HuH-7 (cell line): ENCODE results near the gene TSPAN32.
"Not testable (repeated sequence)": the region's sequence is repeated elsewhere in the genome, so short reads cannot be mapped to it uniquely, and the experiment has no call there.

Source experiments
- DNase-seq: peaks from one replicate; pipeline ENCODE4 v3.0.0; 2011; ENCODE audit warnings: low spot score

Gene TSPAN32

DNA sequence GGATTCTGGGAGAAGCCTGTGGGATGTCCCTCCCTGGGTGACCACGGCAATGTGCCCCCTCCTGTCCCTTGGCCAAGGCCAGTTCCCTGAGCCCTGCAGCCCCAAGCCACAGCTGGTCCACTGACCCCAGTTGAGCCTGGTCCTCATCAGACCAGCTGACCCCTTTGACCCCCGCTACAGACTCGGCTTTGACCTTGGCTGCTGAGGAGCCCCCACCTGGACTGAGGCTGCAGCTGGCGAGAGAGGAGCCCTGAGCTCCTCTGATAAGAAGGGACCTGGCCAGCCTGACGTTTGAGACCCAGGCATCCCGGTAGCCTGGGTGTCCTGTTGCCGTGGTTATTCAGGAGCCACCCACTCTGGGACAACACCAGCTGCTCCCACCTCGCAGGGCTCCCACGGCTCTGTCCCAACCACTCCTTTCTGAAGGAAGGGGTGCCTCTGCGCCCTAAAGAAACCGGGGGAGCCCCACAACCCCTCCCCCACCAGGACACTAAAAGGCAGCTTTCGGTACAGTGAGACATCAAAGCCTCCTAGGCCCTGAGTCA, 34.4 kb upstream of the TSPAN32 start:
- no peak for DNase-seq

DNA sequence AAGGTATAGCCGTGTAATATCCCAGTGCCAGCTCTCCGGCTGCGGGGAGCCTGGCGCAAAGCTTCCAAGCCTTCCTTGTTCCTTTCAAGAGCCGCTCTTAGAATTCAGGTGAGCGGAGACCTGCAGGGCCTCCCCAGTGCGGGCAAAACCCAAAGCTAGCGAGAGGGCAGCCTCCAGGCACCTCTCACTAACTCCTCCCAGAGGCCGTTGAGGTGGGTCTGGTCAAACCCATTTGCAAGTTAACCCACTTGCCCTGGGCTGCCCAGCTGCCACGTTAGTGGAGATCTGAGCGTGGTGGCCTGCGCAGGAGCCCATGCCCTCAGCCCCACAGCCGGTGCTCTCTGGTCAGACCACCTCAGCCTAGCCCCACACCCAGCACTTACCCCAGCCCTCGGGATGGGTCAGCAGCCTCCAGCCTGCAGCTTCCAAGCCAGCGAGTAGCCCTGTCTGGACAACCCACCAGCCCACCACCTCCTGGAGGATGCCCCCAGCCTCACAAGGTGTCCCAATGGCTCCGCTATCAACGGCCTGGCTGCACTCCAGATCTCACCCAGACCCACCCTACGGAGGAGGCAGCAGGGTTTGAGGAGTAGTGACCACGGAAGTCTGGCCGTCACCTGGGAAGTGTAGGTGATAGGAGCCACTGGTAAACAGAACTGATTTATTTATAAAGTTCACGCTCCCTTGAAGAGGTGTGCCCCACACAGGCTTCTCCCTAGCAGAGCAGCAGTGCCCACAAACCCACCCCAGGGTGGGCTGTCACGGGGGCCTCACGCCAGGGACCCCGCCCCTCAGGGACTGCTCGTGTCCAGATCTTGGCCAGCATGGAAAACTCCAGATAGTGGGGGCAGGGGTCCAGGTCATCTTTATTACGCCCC, 33.7 kb upstream of the TSPAN32 start:
- no peak for DNase-seq

DNA sequence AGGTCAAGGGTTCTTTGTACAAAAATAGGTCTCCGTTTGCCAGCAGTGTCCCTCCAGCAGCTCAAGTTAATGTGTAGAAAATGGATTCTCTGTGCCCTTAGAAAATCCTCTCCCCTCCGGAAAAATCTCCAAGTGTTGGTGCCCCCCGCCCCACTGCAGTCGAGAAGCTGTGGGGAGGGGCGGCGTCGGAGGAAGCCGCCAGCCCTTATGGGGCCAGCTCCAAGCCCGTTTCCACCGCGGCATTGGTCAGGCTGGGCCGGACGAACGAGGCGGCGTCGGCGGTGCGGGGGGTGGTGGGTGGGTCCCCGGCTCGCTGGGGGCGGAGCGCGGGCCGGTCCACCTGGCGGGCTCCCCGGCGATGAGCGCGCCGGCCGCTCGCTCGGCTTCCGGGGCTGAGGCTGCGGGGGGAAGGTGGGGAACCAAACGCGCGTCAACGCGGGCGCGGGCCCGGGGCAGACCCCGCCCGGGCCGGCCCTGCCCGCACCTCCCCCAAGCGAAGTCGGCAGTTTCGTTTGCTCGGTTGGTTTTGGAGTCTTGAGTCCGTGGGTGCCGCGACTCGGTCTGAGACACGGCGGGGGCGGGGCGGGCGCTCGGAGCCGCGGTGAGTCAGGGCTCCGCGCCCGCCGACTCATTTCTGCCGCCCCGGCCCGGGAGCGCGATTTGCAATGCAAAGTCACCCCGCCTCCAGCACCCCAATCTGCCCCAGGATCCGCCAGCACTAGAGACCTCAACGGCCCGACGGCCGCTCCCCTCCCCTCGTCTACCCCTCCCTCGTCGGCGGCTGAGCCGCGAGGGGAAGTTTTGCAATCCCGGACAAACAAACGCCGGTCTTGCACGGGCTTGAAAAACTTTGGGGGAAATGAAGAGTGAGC, 32.8 kb upstream of the TSPAN32 start:
- DNase-seq, result peak; percentile 54

DNA sequence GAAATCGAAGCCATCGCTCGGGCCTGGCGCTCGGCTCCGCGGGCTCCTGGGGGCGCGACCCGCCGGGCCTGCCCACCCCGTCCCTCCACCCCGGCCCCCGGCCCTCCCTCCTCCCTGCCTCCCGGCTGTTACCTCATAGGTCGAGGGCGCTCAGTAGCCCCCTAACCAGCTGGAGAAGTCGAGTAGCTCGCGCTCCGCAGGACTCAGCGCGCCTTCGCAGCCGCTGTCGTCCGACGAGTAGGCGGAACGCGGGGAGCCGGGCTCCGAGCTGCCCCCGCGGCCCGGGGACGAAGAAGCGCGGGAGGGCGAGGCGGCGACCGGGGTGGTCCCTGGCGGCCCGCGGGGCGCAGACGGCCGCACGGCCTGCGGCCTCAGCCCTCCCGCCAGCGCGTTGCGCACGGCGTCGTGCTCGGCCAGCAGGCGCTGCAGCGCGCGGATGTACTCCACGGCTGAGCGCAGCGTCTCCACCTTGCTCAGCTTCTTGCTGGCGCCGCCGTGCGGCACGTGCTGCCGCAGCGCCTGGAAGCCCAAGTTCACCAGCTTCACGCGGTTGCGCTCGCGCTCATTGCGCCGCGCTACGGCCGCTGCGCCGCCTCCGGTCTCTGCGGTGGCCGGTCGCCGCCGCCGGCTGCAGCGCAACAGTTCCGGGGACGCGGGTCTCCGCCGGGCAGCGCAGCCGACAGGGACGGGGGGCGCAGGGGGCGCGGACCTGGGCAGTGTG, 32.1 kb upstream of the TSPAN32 start:
- no peak for DNase-seq

DNA sequence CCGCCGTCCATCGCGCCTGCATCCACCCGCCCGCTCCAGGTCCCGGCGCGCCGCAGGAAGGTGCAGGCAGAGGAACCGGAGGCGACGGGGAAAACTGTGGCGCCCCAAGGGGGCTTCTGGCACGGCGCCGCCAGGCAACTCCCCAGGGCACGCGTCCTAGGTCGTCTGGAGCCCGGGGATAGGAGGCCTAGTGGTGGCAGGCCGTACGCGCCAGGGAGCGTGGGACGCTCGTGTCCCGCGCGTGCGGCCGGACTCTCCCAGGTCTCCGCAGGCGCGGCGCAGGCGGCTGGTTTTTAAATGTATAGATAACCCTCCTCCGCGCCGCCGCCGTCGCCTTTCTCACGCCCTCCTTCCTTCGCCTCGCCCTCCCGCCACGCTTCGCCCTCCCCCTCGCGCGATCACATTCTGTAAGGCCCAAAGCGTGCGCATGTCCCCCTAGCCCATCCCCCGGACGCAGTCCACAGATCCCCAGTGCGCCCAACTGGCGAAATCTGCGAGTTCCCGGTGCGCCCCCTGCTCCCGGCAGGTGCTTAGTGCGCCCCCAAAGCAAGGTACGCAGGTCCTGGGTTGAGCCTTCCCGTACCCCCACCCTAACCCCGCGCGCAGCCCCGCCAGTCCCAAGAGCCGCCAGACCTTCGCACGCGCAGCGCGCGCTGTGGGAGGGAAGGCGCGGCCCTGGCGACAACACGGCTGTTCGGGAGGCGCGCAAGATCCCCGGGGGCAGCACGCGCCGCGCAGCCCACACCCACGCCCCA, 31.3 kb upstream of the TSPAN32 start, which contains the start of gene ASCL2:
Gene ASCL2 (minus strand): TSS at position 267 of the 755 bp plus-strand sequence. CDS start 256 bp downstream, at position 11.
- no peak for DNase-seq

DNA sequence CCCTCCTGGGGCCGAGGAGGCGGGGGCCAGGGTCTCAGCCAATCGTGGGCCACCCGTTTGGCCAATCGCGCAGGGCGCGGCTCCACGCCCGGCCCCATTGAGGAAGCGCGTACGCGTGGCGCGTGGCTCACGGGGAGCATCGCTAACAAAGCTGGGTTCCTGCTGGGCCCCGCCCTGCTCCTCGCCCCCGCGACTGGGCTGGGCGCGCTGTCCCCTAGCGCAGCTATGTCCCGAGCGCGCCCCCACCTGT, 30.8 kb upstream of the TSPAN32 start:
- DNase-seq, result no peak

DNA sequence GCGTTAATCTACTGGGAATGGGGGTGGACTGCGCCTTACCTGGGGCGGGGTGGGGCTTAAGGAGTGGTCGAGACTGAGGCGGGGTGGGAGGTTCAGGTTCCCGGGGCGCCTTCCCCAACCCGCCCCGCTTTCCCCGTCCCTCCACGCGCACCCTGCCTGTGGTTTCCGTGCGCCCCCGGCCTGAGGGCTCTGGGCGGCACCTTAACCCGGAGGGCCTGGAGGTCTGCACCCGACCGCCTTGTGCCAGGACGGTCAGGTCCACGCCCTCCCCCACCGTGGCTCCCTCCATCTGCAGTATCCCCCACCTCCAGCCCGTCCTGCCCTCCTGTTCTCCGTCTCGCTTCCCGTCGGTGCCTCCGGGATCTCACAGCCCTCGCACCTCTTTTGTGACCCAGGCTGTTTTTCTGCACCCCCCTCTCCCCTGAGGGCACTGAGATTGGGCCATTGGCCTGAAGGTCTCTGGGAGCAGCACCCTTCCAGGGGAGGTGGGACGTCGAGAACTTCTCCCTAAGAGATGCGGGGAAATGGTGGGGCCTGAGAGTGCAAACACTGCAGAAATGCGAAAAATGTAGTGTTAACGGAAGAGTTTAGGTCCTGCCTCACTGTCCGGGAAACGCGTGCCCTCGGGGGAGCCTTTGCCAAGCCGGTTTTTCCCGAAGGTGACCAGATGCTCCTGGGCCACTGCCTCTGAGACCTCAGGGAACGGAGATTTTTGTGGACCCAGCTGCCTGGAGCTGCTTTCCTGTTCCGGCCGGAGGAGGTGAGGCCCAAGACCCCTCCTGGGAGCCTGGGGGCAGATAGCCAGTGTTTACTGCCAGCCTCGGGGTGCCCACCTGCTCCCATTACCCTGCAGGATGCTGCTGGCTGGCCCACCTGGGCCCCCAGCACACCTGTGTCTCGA, 30.2 kb upstream of the TSPAN32 start:
- no peak for DNase-seq

DNA sequence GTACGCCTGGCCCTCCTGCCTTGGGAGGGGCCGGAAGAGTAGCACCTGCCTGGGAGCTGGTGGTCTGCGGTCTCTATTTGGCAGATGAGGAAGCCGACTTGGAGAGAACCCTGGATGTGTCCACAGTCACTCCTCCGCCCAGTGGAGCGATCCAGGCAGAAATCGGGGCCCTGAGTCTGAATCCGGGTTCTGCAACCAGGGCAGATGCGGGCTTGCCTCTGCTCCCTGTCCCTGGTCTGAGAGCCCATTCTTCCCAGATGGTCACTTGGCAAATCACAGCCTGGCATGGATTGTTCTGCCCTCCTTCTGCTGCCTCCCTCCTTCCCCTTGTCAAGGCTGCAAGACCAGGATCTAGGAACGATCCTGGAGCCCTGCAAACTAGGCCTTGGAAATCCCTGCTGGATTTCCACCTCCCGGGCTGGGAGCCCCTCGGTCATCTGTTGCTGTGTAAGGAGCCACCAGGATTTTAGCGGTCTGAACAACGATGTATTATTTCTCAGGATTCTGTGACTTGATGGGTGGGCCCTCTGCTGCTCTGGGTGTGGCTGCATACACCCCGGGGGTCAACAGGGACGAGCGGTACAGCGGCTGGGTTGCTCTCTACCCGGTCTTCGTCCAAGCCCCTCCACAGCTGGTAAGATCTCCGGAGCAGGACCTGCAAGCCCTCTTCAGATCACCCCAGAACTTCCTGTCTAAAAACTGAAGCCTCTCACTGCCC, 29.4 kb upstream of the TSPAN32 start:
- no peak for DNase-seq

DNA sequence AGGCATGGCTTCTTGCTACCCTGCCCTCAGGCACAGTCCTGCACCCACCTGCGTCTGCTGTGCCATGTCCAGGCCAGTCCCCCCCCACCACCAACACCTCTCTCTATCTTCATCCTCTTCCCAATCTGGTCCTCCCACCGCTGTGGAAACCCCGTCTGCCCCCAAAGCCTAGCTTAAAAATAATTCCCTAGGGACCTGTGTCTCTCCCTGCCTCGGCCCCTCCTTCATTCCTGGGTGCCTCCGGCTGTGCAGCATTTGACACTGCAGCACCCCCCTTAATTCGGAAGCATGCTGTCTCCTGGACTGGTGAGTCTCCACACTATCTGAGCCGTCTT, 28.9 kb upstream of the TSPAN32 start:
- no peak for DNase-seq

DNA sequence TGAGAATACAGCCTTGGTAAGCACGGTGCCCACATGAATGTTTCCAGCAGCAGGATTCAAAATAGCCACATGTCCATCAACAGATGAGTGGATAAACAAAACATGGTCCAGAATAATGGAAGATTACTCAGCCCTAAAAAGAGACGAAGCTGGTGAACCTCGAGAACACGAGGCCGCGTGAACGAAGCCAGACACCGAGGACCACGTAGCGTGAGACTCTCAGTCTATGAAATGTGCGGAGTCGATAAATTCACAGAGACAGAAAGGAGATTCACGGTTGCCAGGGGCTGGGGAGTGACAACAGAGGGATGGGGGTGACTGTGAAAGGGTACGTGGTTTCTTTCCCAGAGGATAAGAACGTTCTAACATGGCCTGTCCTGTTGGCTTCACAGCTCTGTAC, 28.5 kb upstream of the TSPAN32 start:
- DNase-seq, result no peak

DNA sequence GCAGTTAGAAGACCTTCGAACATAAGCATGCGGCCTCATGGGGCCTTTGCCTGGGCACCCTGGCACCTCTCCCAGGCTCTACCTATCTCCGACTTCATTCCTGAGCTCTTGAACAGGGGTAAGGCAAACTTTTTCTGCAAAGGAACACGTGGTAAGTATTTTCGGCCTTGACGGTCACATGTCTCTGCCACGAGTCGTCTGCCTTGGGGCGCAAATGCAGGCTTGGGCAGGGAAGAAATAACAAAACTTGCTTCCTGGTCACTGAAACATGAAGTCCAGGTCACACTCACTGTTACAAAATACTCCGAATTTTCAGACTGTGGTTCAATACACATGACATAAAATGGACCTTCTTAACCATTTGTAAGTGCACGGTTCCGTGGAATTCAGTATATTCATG, 28.0 kb upstream of the TSPAN32 start:
- DNase-seq, result no peak

DNA sequence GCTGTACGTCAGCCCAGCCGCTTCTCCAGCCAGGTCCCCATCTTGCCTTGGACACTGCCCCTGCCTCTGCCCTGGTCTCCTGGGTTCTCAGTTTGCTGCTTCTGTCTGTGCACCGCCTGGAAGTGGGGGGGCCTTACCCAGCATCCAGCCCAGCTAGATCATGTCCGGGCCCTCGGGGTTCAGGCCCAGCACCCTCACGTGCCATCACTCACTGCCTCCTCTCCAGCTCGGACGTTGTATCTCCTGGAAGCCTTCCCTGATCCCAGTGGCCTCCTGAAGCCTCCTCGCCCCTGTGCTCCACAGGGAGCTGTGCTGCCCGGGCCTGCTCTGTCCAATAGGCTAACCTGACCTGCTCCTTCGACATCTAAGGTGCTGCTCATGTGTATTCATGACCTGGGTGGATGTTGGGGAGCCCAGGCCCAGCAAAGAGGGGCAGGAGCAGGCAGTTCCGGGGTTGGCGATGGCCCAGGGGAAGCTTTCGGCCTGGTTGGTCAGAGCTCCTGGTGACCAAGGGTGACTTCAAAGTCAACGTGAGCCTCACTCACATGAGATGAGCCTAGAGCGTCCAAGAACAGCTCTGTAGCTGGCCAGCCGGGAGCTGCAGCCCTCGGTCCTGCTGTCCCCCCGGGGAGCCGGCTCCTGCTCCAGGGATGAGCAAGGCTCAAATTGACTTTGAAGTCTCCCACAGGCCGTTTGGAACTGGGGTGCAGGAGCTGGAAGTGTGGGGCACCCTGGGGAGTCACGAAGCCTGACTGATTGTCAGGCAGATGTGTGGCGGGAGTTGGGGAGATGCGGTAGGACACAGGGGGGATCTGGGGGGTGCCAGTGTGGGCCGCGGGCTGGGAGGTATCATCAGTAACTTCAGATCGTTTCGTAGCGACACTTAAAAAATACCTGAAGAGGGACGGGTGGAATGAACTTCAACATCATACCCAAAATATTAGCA, 26.2 kb upstream of the TSPAN32 start:
- DNase-seq, result no peak

DNA sequence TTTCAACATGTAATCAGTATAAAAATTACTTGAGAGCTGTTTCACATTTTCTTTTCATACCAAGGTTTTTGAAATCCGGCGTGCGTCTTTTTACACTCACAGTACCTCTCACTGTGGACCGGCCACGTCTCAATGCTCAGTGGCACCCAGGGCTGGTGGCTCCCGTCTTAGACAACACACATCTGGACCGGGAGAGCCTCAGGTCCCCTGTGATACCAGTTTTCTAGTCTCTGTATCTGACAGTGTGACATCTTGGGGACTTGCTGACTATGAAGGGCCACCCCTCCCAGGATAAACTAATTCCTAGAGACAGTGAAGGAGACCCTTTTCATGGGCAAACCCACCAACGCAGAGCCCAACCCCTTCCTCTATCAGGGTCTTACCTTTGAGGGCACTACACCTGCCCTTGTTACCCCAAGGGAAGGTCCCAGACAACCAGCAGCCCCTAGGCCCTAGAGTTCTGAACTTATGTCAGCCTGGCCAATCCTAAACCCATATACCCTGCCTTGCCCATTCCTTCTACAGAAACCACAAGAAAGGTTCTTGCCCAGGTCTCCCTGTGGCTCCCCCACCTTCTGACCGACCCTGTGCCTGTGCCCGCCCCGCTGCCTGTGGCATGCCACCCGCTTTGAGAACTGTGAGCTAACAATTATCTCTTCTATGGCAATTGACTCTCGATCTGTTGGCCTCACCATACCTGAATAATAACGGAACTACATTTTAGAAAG, 25.4 kb upstream of the TSPAN32 start:
- no peak for DNase-seq

DNA sequence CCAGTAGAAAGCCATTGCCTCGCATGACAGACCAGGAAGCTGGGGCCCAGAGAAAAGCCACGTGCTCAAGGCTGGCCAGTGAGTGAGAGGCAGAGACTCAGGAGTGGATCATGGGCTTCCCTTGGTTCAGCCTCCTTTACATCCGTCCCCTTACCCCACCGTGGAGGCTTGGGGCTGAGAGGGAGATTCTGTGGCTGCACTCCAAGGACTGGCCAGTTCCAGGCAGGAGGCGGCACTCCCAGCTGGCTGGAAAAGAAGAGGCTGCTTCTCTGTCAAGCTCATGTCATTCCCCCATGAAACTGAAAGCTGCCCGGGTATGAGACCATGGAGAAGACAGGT, 24.8 kb upstream of the TSPAN32 start:
- no peak for DNase-seq

DNA sequence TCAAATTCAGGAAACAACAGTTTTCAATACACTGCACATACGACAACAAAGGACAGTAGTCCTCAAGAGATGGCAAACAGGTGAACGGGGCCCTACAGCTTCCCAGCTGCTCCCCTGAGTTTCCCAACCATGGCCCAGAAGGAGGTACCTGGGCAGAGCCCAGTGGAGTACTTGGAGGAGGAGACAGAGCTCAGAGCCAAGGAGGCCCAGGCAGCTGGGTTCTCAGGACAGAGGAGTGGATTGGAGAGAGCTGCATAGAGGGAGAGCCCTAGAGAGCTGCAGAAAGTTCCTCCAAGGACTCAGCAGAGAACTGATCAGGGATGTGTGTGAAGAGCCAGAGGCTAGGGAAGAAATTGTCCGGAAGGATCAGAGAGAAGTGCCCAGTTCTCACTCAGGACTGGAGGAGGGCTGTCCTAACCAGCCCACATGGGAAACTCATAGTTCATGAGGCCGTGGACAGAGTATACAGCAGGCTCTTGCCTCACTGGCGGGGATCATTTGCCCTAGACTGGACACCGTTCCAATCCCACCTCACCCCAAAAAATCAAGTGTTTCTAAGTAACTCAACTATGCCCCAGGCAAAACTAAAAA, 23.8 kb upstream of the TSPAN32 start:
- no peak for DNase-seq

DNA sequence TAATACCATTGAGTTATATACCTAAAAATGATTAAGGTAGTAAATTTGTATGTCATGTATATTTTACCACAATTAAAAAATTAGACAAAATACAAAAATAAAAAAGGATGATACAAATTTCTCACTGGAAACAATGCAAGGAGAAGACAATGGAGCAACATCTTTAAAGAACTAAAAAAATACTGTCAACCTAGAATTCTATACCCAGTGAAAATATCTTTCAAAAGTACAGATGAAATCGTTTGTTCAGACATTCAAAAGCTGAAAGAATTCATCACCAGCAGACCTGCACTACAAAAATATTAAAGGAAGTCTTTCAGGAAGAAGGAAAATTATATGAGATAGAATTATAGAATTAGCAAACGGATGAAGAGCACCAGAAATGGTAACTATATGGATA, 21.6 kb upstream of the TSPAN32 start:
- DNase-seq, result no peak

DNA sequence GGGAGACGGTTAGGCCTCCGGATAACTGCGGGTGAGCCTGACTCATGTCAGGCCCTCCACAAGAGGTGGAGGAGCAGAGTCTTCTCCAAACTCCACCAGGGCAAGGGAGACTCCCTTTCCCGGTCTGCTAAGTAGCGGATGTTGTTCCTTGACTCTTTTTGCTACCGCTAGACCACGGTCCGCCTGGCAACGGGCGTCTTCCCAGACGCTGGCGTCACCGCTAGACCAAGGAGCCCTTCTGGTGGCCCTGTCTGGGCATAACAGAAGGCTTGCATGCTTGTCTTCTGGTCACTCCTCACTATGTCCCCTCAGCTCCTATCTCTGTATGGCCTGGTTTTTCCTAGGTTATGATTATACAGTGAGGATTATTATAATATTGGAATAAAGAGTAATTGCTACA, 15.5 kb upstream of the TSPAN32 start:
- DNase-seq, result not testable (repeated sequence)

DNA sequence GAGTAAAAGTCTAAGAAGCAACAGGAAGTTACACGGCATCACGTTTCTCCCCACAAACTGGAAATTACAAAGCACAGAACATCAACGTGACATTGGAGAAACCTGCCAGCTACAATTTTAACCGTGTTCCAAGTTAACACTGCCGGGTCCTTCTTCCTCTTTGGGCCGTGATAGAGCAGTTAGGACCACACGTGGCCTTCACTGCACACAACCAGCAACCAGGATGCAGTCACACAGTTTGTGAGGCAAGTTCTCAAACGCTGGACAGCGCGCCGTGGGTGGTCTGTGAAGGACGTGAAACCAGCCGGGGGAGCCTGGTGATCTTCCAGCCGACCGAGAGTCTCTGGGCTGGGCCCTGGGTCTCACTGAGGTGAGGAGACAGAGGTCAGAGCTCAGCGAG, 14.7 kb upstream of the TSPAN32 start:
- DNase-seq, result no peak
